Ishikawa (cell line): Measurements from ENCODE around the gene NAA35.

ENCODE experiments used
- CEBPB ChIP-seq: IDR thresholded peaks from 2 replicates; pipeline ENCODE4 v1.6.1; 2012
- CREB1 ChIP-seq: IDR thresholded peaks from 2 replicates; pipeline ENCODE4 v1.6.1; 2012; ENCODE audit warnings: low read depth
- EGR1 ChIP-seq: IDR thresholded peaks from 2 replicates; pipeline ENCODE4 v1.6.1; 2012
- EP300 ChIP-seq: IDR thresholded peaks from 2 replicates; pipeline ENCODE4 v1.6.1; 2012; ENCODE audit warnings: borderline replicate concordance
- FOXM1 ChIP-seq: IDR thresholded peaks from 2 replicates; pipeline ENCODE4 v1.6.1; 2012; ENCODE audit warnings: low read depth, borderline replicate concordance
- NFIC ChIP-seq: IDR thresholded peaks from 2 replicates; pipeline ENCODE4 v1.6.1; 2012
- RAD21 ChIP-seq: IDR thresholded peaks from 2 replicates; pipeline ENCODE4 v1.6.1; 2012; ENCODE audit warnings: low read depth
- TAF1 ChIP-seq: IDR thresholded peaks from 2 replicates; pipeline ENCODE4 v1.6.1; 2012; ENCODE audit warnings: low read depth, mild to moderate bottlenecking
- TCF12 ChIP-seq: IDR thresholded peaks from 2 replicates; pipeline ENCODE4 v1.6.1; 2012; ENCODE audit warnings: low read depth
- TEAD4 ChIP-seq: IDR thresholded peaks from 2 replicates; pipeline ENCODE4 v1.6.1; 2012
- YY1 ChIP-seq: IDR thresholded peaks from 2 replicates; pipeline ENCODE4 v1.6.1; 2012; ENCODE audit warnings: low read depth
- ZBTB7A ChIP-seq: IDR thresholded peaks from 2 replicates; pipeline ENCODE4 v1.6.1; 2012; ENCODE audit warnings: low read depth
- TF ChIP-seq, protein P1 (sequence below): IDR thresholded peaks from 2 replicates; pipeline ENCODE4 v1.6.1; 2012
- TF ChIP-seq, protein P2 (sequence below): IDR thresholded peaks from 2 replicates; pipeline ENCODE4 v1.6.1; 2012; ENCODE audit warnings: low read depth, mild to moderate bottlenecking
- TF ChIP-seq, protein P3 (sequence below): IDR thresholded peaks from 2 replicates; pipeline ENCODE4 v1.6.1; 2012

The NAA35 gene

DNA sequence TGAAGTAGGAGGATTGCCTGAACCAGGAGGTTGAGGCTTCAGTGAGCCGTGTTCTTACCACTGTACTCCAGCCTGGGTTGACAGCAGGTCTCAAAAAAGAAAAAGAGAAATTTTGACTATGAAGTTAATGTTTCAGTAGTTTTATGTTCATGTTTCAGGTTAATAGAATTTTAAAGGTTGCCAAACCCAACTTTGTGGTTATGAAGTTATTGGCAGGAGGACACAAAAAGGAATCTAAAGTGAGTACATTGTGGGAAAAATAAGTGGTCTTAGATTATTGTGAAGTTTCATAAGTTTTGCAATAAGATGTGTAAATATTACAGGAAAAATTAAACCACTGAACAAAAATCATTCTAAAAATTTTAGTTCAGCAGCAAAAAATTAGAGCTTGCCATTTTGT lies 79.8 kb downstream of the NAA35 start:
- TF ChIP-seq CREB1 (no peak), TAF1 (no peak), NFIC (no peak), EGR1 (no peak), TEAD4 (no peak), FOXM1 (no peak), ZBTB7A (no peak)

DNA sequence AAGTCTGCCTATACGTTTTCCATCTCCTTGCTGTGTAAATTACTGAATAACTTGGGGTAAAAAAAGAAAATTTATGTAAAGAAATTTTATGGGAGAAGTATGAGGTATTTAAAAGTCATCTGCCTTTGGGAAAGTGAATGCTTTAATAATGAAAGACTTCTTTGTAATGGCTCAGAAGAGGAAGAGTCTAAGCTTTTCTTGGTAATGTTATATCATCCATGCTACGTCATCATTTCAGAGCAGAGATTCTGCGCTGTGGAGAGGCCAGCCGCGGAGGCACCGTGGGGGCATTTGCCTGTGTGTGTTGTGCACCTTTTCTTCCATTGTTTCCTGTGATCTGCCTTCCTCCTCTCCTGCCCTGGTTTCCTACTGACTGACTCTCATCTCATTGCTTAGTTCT lies 80.2 kb downstream of the NAA35 start:
- TF ChIP-seq TAF1 (no peak), ZBTB7A (no peak), CREB1 (no peak), TEAD4 (no peak), FOXM1 (no peak), EGR1 (no peak), EP300 (no peak), RAD21 (no peak), TCF12 (no peak), YY1 (no peak)
- TF ChIP-seq, protein P1, sequence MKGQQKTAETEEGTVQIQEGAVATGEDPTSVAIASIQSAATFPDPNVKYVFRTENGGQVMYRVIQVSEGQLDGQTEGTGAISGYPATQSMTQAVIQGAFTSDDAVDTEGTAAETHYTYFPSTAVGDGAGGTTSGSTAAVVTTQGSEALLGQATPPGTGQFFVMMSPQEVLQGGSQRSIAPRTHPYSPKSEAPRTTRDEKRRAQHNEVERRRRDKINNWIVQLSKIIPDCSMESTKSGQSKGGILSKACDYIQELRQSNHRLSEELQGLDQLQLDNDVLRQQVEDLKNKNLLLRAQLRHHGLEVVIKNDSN: no peak
- TF ChIP-seq, protein P2, sequence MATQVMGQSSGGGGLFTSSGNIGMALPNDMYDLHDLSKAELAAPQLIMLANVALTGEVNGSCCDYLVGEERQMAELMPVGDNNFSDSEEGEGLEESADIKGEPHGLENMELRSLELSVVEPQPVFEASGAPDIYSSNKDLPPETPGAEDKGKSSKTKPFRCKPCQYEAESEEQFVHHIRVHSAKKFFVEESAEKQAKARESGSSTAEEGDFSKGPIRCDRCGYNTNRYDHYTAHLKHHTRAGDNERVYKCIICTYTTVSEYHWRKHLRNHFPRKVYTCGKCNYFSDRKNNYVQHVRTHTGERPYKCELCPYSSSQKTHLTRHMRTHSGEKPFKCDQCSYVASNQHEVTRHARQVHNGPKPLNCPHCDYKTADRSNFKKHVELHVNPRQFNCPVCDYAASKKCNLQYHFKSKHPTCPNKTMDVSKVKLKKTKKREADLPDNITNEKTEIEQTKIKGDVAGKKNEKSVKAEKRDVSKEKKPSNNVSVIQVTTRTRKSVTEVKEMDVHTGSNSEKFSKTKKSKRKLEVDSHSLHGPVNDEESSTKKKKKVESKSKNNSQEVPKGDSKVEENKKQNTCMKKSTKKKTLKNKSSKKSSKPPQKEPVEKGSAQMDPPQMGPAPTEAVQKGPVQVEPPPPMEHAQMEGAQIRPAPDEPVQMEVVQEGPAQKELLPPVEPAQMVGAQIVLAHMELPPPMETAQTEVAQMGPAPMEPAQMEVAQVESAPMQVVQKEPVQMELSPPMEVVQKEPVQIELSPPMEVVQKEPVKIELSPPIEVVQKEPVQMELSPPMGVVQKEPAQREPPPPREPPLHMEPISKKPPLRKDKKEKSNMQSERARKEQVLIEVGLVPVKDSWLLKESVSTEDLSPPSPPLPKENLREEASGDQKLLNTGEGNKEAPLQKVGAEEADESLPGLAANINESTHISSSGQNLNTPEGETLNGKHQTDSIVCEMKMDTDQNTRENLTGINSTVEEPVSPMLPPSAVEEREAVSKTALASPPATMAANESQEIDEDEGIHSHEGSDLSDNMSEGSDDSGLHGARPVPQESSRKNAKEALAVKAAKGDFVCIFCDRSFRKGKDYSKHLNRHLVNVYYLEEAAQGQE: no peak
- TF ChIP-seq, protein P3, sequence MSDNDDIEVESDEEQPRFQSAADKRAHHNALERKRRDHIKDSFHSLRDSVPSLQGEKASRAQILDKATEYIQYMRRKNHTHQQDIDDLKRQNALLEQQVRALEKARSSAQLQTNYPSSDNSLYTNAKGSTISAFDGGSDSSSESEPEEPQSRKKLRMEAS: no peak

DNA sequence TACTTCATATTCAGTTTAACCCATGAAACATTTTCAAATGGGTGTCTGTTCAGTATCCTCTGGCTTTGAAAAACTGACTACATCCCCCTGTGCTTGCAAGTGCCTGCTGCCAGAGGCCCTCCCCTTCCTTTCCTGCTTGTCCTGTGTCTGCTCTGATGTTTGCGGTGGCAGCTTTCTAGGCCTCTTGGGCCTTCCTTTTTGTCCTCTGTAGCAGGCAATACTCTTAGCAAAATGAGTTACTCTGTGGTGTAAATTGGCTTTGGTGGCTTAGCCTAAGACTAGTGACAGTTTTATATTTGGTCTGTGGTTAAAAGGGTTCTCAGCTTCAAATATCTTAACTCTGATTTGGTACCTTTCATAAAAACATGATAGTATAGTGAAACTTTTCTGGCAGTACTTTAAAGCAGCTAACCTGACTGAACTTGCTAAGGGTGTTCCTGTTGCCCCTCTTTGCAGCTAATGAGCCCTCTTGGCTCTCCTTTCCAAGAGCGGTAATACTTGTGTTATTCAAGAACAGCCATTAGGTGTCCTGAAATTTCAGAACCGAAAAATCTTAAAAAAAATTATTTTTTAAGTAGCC lies 81.8 kb downstream of the NAA35 start:
- no peak for TF ChIP-seq NFIC
- TF ChIP-seq, protein P3: no peak
- TF ChIP-seq RAD21: no peak
- TF ChIP-seq EGR1: no peak
- no peak for TF ChIP-seq CREB1

DNA sequence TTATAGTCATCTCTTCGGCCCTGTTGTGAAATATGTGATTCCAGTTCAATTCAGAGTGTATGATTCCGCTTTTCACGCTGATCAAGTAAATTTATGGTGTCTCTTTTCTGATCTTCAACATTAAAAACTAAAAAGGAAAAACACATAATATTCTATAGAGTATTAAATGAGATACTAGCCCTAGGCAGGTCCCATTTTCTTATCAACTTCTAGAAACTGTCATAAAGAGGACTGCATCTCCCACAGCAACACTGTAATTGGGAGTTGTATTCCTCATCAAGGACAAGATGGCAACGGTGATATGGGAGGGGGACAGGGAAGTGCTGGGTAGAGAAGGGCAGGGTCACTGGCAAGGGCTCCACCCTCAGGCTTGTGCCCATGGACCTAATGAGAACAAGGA lies 86.8 kb downstream of the NAA35 start:
- TF ChIP-seq CEBPB (no peak), TAF1 (no peak), EP300 (no peak)
- TF ChIP-seq, protein P1: no peak

DNA sequence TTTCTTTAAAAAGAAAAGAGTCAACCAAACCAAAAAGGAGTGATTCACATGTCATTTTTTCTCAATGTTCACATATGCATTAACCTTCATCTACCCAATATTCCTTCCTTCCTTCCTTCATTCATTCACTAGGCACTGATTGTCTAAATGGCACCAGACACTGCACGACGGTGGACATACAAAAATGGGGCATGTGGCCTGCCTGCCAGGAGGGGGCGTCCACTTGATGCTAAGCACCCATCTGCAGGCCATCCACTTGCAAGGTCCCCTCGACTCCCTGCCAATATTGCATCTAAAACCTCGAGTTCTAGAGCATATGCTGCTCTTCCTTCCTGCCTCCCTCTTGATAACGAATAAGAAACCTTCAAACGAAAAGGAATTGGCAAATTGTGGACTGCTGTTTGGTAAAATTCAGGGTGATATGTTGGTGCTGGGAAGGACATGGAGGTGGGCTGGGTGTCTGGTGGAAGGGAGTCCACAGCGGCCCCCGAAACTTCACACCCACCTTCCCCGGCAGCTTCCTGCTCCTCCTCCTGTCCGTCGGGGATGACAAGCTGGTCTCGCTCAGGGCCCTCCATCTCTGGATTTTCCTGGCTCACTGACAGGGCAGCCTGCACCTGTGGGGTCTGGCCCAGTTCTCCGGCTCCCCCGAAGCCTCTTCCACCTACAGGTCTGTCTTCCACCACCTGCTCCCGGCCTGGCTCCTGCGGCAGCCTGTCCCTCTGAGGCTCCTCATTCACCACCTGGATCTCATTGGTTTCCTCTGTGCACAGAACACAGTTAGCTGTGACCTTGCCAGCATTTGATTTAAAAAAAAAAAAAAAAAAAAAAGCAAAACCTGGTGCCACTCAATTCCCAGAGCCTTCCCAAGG lies 94.2 kb downstream of the NAA35 start:
- TF ChIP-seq, protein P2: no peak
- TF ChIP-seq YY1 (no peak), TEAD4 (no peak), ZBTB7A (no peak), TAF1 (no peak), EP300 (no peak), RAD21 (peak; percentile 42; the same call in 1 of the 2 replicates), TCF12 (no peak)

DNA sequence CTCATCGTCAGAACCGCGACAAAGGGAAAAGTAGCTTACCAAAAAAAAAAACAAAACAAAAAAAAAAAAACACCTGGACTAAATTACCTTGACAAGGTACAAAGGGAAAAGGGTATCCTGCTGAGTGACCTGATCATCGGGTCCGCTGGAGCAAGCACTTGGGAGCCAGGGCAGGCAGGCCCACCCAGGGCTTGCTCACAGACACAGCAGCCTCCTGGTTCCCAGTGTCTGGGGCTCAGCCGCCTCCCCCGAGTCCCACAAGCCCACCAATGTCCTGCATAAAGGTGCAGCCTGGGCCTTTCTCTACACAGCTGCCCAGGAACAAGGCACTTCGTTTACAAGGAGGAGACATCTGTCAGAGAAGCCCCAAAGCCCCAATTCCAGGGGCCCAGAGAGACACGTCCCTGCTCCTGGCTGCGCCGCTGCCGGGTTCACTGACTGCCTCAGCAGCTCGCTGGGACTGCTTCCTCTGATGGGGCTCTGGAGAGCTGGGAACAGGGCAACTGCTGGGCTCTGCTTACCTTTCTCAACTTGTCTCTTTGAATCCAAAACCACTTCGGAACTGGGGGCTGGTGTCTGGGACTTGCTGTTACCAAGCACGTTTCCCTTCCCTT lies 95.0 kb downstream of the NAA35 start:
- TF ChIP-seq, protein P1: no peak
- TF ChIP-seq CREB1: no peak
- TF ChIP-seq TCF12: no peak
- no peak for TF ChIP-seq TAF1
- no peak for TF ChIP-seq NFIC
- TF ChIP-seq YY1: no peak
- TF ChIP-seq CEBPB: no peak
- no peak for TF ChIP-seq RAD21
- TF ChIP-seq, protein P2: no peak
- TF ChIP-seq, protein P3: no peak
- TF ChIP-seq FOXM1: no peak
